Activated B cell treated with CpG ODN at 0.5 μM for 24 hours (primary cell): Measurements from ENCODE around the gene DGKK. TPM values are rescaled to one million over a fixed set of nuclear protein-coding genes. Genes with fewer than 3 reads are reported as not detected.

Experiments used
- ATAC-seq: fragments of 200-7000 bp; cut with Tn5 transposase; one replicate; pipeline ENCODE4 v1.10.0; 2021; ENCODE audit warnings: low read depth, mild to moderate bottlenecking, moderate library complexity
- CTCF ChIA-PET: fragments of 350-600 bp; sonication (Branson Sonifier 250); formaldehyde crosslinking; loops from one replicate; lab custom pipeline; 2021; ENCODE audit warnings: antibody characterized with exemption; lab: Charles Lee
- POLR2A ChIA-PET: fragments of 350-600 bp; sonication (Branson Sonifier 250); formaldehyde crosslinking; loops from one replicate; lab custom pipeline; 2021; ENCODE audit warnings: antibody characterized with exemption; lab: Charles Lee
- DNase-seq: peaks from one replicate; pipeline ENCODE4 v3.0.0; 2022
- H3K27ac Mint-ChIP-seq: one replicate; pipeline ENCODE4 v1.8.0; 2020; ENCODE audit warnings: mixed read lengths
- H3K27me3 Mint-ChIP-seq: one replicate; pipeline ENCODE4 v1.8.0; 2021; ENCODE audit warnings: mixed read lengths
- H3K36me3 Mint-ChIP-seq: one replicate; pipeline ENCODE4 v1.8.0; 2021; ENCODE audit warnings: low read depth, mixed read lengths
- H3K4me1 Mint-ChIP-seq: one replicate; pipeline ENCODE4 v1.8.0; 2021; ENCODE audit warnings: mixed read lengths
- H3K4me3 Mint-ChIP-seq: one replicate; pipeline ENCODE4 v1.8.0; 2020; ENCODE audit warnings: mild to moderate bottlenecking, mixed read lengths
- H3K9me3 Mint-ChIP-seq: one replicate; pipeline ENCODE4 v1.8.0; 2020; ENCODE audit warnings: mixed read lengths
- intact Hi-C: fragments of 100-400 bp; cut with micrococcal nuclease; formaldehyde crosslinking; loops from one replicate; pipeline ENCODE4 v1.15.1; 2024
- total RNA-seq: library from RNA; stranded (reverse); gene quantifications from 2 replicates; pipeline ENCODE4 v1.2.3, GENCODE V29; 2022
- TF ChIP-seq, protein P1 (sequence below): fragments of 200-600 bp; IDR thresholded peaks from one replicate; pipeline ENCODE4 v1.8.0; 2022; ENCODE audit warnings: antibody characterized with exemption, mild to moderate bottlenecking

Gene DGKK
- total RNA-seq, 1 donor from 2014 or later = not detected

GRCh38 chrX:50448565-50448964, 22.1 kb downstream of the DGKK start:
- intact Hi-C loops = no loop called here
- ChIA-PET CTCF (no interaction called here), POLR2A (no interaction called here)
- H3K4me3 Mint-ChIP-seq = no peak overlapping the region
- H3K9me3 Mint-ChIP-seq = no peaks in the 10 kb centered on the region
- no peaks in the 10 kb centered on the region for H3K36me3 Mint-ChIP-seq
- peaks cover 2% of the 10 kb centered on the region for H3K27me3 Mint-ChIP-seq
- no peaks in the 10 kb centered on the region for H3K4me1 Mint-ChIP-seq
- H3K27ac Mint-ChIP-seq = no peak overlapping the region
- TF ChIP-seq, protein P1, sequence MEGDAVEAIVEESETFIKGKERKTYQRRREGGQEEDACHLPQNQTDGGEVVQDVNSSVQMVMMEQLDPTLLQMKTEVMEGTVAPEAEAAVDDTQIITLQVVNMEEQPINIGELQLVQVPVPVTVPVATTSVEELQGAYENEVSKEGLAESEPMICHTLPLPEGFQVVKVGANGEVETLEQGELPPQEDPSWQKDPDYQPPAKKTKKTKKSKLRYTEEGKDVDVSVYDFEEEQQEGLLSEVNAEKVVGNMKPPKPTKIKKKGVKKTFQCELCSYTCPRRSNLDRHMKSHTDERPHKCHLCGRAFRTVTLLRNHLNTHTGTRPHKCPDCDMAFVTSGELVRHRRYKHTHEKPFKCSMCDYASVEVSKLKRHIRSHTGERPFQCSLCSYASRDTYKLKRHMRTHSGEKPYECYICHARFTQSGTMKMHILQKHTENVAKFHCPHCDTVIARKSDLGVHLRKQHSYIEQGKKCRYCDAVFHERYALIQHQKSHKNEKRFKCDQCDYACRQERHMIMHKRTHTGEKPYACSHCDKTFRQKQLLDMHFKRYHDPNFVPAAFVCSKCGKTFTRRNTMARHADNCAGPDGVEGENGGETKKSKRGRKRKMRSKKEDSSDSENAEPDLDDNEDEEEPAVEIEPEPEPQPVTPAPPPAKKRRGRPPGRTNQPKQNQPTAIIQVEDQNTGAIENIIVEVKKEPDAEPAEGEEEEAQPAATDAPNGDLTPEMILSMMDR = no peak
- ATAC-seq (no peak), DNase-seq (no peak)

GRCh38 chrX:50447535-50447934, 23.1 kb downstream of the DGKK start:
- intact Hi-C loops = no loop called here
- Mint-ChIP-seq H3K4me3 (no peak overlapping the region), H3K4me1 (no peaks in the 10 kb centered on the region), H3K27ac (no peak overlapping the region), H3K27me3 (peaks cover 2% of the 10 kb centered on the region), H3K9me3 (no peaks in the 10 kb centered on the region), H3K36me3 (no peaks in the 10 kb centered on the region)
- CTCF ChIA-PET = no interaction called here
- TF ChIP-seq, protein P1 = no peak
- DNase-seq (no peak), ATAC-seq (no peak)
- POLR2A ChIA-PET = no interaction called here

DNA sequence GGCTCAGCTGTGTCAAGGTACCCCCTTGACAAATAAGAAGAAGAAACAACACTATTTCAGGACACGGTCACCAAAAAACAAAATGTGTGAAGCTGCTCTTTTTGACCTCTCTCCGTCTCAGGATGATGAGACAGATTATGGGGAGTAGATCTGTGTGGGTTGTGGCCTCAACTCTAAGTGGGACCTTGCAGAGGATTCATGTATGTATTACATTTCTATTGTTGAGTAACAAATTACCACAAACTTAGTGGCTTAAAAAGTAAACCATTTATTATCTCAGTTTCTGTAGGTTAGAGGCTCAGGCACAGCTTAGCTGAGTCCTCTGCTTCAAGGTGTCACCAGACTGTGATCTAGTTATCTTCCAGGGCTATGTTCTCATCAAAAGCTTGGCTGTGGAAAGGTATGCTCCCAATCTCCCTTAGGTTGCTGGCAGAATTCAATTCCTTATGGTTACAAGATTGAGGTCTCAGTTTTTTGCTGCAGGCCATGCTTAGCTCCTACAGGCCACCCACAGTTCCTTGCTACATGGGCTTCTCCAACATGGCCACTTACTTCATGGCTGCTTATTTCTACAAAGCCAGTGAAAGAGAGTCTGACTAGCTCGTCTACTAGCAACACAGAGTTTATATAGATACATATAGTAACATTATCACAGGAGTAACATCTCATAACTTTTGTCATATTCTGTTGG, 28.1 kb downstream of the DGKK start:
- POLR2A ChIA-PET = no interaction called here
- no peak overlapping the region for H3K27ac Mint-ChIP-seq
- ATAC-seq (no peak), DNase-seq (no peak)
- no peak overlapping the region for H3K4me3 Mint-ChIP-seq
- H3K36me3 Mint-ChIP-seq = no peaks in the 10 kb centered on the region
- intact Hi-C loops = no loop called here
- H3K27me3 Mint-ChIP-seq = no peaks in the 10 kb centered on the region
- CTCF ChIA-PET = no interaction called here
- H3K4me1 Mint-ChIP-seq = no peaks in the 10 kb centered on the region
- H3K9me3 Mint-ChIP-seq = no peaks in the 10 kb centered on the region
- TF ChIP-seq, protein P1 = no peak

- ChIA-PET POLR2A (no interaction called here), CTCF (no interaction called here)
- Mint-ChIP-seq H3K36me3 (no peaks in the 10 kb centered on the region), H3K4me1 (no peaks in the 10 kb centered on the region), H3K27me3 (no peaks in the 10 kb centered on the region), H3K9me3 (no peaks in the 10 kb centered on the region), H3K27ac (no peak overlapping the region), H3K4me3 (no peak overlapping the region)
- DNase-seq (no peak), ATAC-seq (no peak)
- intact Hi-C loops = loop anchor here (5.0 kb wide), 1 partner anchor 539 kb away; no protein-coding TSS in a partner anchor
- TF ChIP-seq, protein P1 = no peak
These were observed 33.8 kb downstream of the DGKK start for GRCh38 chrX:50436797-50437196.

- Mint-ChIP-seq H3K9me3 (no peaks in the 10 kb centered on the region), H3K4me3 (no peak overlapping the region), H3K27ac (no peak overlapping the region), H3K4me1 (no peaks in the 10 kb centered on the region), H3K27me3 (no peaks in the 10 kb centered on the region), H3K36me3 (no peaks in the 10 kb centered on the region)
- ATAC-seq (no peak), DNase-seq (no peak)
- TF ChIP-seq, protein P1 = no peak
- intact Hi-C loops = no loop called here
- ChIA-PET POLR2A (no interaction called here), CTCF (no interaction called here)
These were observed 37.8 kb downstream of the DGKK start for GRCh38 chrX:50432829-50433289.
